A549 (cell line): Measurements from ENCODE around the gene GRIK2. TPM values are rescaled to one million over a fixed set of nuclear protein-coding genes. Genes with fewer than 3 reads are reported as not detected.

Experiments
- ATAC-seq, 2 experiments: fragments of 200-7000 bp in 1 of 2; fragments of >200 bp in 1 of 2; cut with Nextera tagmentation in 1 of 2; cut with Tn5 transposase in 1 of 2; 3 replicates each; pipeline versions ENCODE4 v1.8.0 to v1.9.1; 2018 to 2020; ENCODE audit warnings: mild to moderate bottlenecking in 1 of 2, moderate library complexity in 1 of 2
- CTCF ChIA-PET: fragments of 300-600 bp; sonication (Branson Sonifier 250); formaldehyde crosslinking; extraction: SDS; loops from one replicate; lab custom pipeline; 2021; ENCODE audit warnings: antibody characterized with exemption, inconsistent platforms; lab: Yijun Ruan, JAX
- POLR2A ChIA-PET: fragments of 350-600 bp; formaldehyde crosslinking; extraction: SDS; loops from one replicate; lab custom pipeline; 2021; ENCODE audit warnings: antibody characterized with exemption, inconsistent platforms; lab: Yijun Ruan, JAX
- DNase-seq, 2 experiments: peaks; one replicate each; pipeline versions ENCODE4 v3.0.0 to v3.0.0-alpha.2; 2011 to 2016; ENCODE audit warnings: low read depth in 1 of 2, low spot score in 1 of 2
- FAIRE-seq: peaks from 2 replicates; lab custom pipeline; 2011; peaks lifted over from hg19 to GRCh38; lab: Jason Lieb, UNC
- H3K27ac ChIP-seq, 2 experiments: fragments of >200 bp; sonication (Bioruptor Twin); formaldehyde crosslinking; 3 replicates each; pipeline ENCODE4 v1.5.1; 2016 to 2017
- H3K4me1 ChIP-seq: fragments of >200 bp; sonication (Bioruptor Twin); formaldehyde crosslinking; 3 replicates; pipeline ENCODE4 v1.6.1; 2016
- H3K4me2 ChIP-seq: fragments of >200 bp; sonication (Bioruptor Twin); formaldehyde crosslinking; 3 replicates; pipeline ENCODE4 v1.6.1; 2016
- H3K4me3 ChIP-seq: fragments of >200 bp; sonication (Bioruptor Twin); formaldehyde crosslinking; 3 replicates; pipeline ENCODE4 v1.5.1; 2016
- H3K9me3 ChIP-seq: fragments of >200 bp; sonication (Bioruptor Twin); formaldehyde crosslinking; 3 replicates; pipeline ENCODE4 v1.6.1; 2016
- ATOH8 ChIP-seq: fragments of 250-450 bp; sonication (Bioruptor Pico); IDR thresholded peaks from 2 replicates; pipeline ENCODE4 v1.5.0; 2020; ENCODE audit warnings: low read depth, mild to moderate bottlenecking, moderate library complexity
- CEBPB ChIP-seq, 2 experiments: fragments of >200 bp in 1 of 2; sonication (Bioruptor Twin) in 1 of 2; formaldehyde crosslinking in 1 of 2; IDR thresholded peaks; 2 replicates each; pipeline ENCODE4 v1.6.1; 2012 to 2016
- EHMT2 ChIP-seq: fragments of 200-600 bp; sonication (generic); IDR thresholded peaks from 2 replicates; pipeline ENCODE4 v1.6.1; 2016; ENCODE audit warnings: antibody characterized with exemption, low read depth, mild to moderate bottlenecking, moderate library complexity
- EP300 ChIP-seq, 2 experiments: fragments of >200 bp; sonication (Bioruptor Twin); formaldehyde crosslinking; IDR thresholded peaks; 2 replicates in 1 of 2; 3 replicates in 1 of 2; pipeline ENCODE4 v1.6.1; 2016 to 2017
- FOSB ChIP-seq: fragments of 250-450 bp; sonication (Bioruptor Pico); IDR thresholded peaks from 2 replicates; pipeline ENCODE4 v1.5.0; 2020; ENCODE audit warnings: mild to moderate bottlenecking, moderate library complexity
- FOXS1 ChIP-seq: fragments of 250-450 bp; sonication (Bioruptor Pico); IDR thresholded peaks from 2 replicates; pipeline ENCODE4 v1.5.0; 2020; ENCODE audit warnings: mild to moderate bottlenecking, moderate library complexity
- GATA3 ChIP-seq: IDR thresholded peaks from 2 replicates; pipeline ENCODE4 v1.6.1; 2012; ENCODE audit warnings: borderline replicate concordance
- HMGXB4 ChIP-seq: fragments of 250-450 bp; sonication (Bioruptor Pico); IDR thresholded peaks from 2 replicates; pipeline ENCODE4 v1.5.0; 2021; ENCODE audit warnings: mild to moderate bottlenecking, moderate library complexity, borderline replicate concordance
- HOXB5 ChIP-seq: fragments of 250-450 bp; sonication (Bioruptor Pico); IDR thresholded peaks from 2 replicates; pipeline ENCODE4 v1.5.0; 2020; ENCODE audit warnings: mild to moderate bottlenecking, moderate library complexity
- JUNB ChIP-seq: fragments of >200 bp; sonication (Bioruptor Twin); formaldehyde crosslinking; IDR thresholded peaks from 2 replicates; pipeline ENCODE4 v1.6.1; 2016
- MAFK ChIP-seq: fragments of 450-650 bp; IDR thresholded peaks from 2 replicates; pipeline ENCODE4 v1.6.1; 2014; ENCODE audit not compliant: partially characterized antibody
- MYC ChIP-seq: IDR thresholded peaks from 2 replicates; pipeline ENCODE4 v1.6.1; 2012; ENCODE audit warnings: mild to moderate bottlenecking, inconsistent platforms, low read length, improper control_type of control experiment, borderline replicate concordance
- NR3C1 ChIP-seq: fragments of >200 bp; sonication (Bioruptor Twin); formaldehyde crosslinking; IDR thresholded peaks from 3 replicates; pipeline ENCODE4 v1.6.1; 2017
- POLR2AphosphoS2 ChIP-seq: conservative IDR thresholded peaks from 2 replicates; pipeline ENCODE4 v1.6.1; 2012; ENCODE audit warnings: low read length, improper control_type of control experiment, inconsistent platforms
- RAD21 ChIP-seq, 2 experiments: fragments of >200 bp in 1 of 2; sonication (Bioruptor Twin) in 1 of 2; formaldehyde crosslinking in 1 of 2; IDR thresholded peaks in 1 of 2; conservative IDR thresholded peaks in 1 of 2; 2 replicates in 1 of 2; 3 replicates in 1 of 2; pipeline ENCODE4 v1.6.1; 2012 to 2018; ENCODE audit warnings: inconsistent platforms in 1 of 2
- REST ChIP-seq: fragments of 200-600 bp; sonication (generic); IDR thresholded peaks from 2 replicates; pipeline ENCODE4 v1.6.1; 2016; ENCODE audit warnings: antibody characterized with exemption, mild to moderate bottlenecking, moderate library complexity
- SMC3 ChIP-seq: fragments of >200 bp; sonication (Bioruptor Twin); formaldehyde crosslinking; IDR thresholded peaks from 3 replicates; pipeline ENCODE4 v1.6.1; 2018; ENCODE audit warnings: inconsistent platforms
- ZFP36 ChIP-seq: fragments of 450-650 bp; IDR thresholded peaks from 2 replicates; pipeline ENCODE4 v1.6.1; 2014; ENCODE audit warnings: borderline replicate concordance; ENCODE audit not compliant: partially characterized antibody
- ZSCAN20 ChIP-seq: fragments of 250-450 bp; sonication (Bioruptor Pico); IDR thresholded peaks from 2 replicates; pipeline ENCODE4 v1.8.0; 2022; ENCODE audit warnings: mild to moderate bottlenecking, moderate library complexity
- WGBS: methylation state at CpG from one replicate; pipeline ENCODE4 v1.1.6; 2017; ENCODE audit errors: missing lambda C conversion rate; 5-methylcytosine and 5-hydroxymethylcytosine counted together
- polyA plus RNA-seq, 4 experiments: library from polyadenylated mRNA; depleted of rRNA in 3 of 4; stranded (reverse); fragments of >200 nt; fragmentation: RNase III in 1 of 4; extraction: RNeasy Plus Mini Kit Qiagen cat#74134 plus additional on column Dnase treatment in 1 of 4; gene quantifications; 2 replicates in 3 of 4; 3 replicates in 1 of 4; pipeline ENCODE4 v1.2.3, GENCODE V29; 2011 to 2017
- TF ChIP-seq, protein P1 (sequence below): IDR thresholded peaks from 2 replicates; pipeline ENCODE4 v1.6.1; 2012; ENCODE audit warnings: low read depth, borderline replicate concordance
- TF ChIP-seq, protein P2 (sequence below): IDR thresholded peaks from 2 replicates; pipeline ENCODE4 v1.6.1; 2012

GRIK2 gene
- polyA plus RNA-seq, 2 of the 4 experiments (the other 2 are of a cell fraction) = 0.56 to 0.65 TPM

- DNase-seq = no peak
- FAIRE-seq = no peak
- Histone ChIP-seq H3K4me1 (no peaks in the 10 kb centered on the region), H3K9me3 (no peaks in the 10 kb centered on the region), H3K4me2 (no peak overlapping the region), H3K4me3 (no peak overlapping the region), H3K27ac (no peak overlapping the region)
- TF ChIP-seq JUNB = no peak
- TF ChIP-seq ATOH8 (CRISPR knock-in tag) = no peak
- TF ChIP-seq GATA3 = no peak
- no peak for TF ChIP-seq MYC
- no peak for TF ChIP-seq SMC3
- TF ChIP-seq FOSB (CRISPR knock-in tag) = no peak
- no peak for TF ChIP-seq HMGXB4 (CRISPR knock-in tag)
- no peak for TF ChIP-seq FOXS1
- ChIA-PET POLR2A (no interaction called here), CTCF (no interaction called here)
- ATAC-seq = no peak
- 47% methylated on average over 2 of the region's 2 CpGs for WGBS
Observed at GRCh38 chr6:101918471-101918870, 525.0 kb downstream of the GRIK2 start.

- no peaks in the 10 kb centered on the region for H3K4me1 ChIP-seq
- TF ChIP-seq CEBPB (IDR thresholded peaks at IDR 0.05) = no peak
- no peak for TF ChIP-seq JUNB
- no peak for TF ChIP-seq REST
- TF ChIP-seq EHMT2 = no peak
- no peak for TF ChIP-seq MAFK
- TF ChIP-seq, protein P1, sequence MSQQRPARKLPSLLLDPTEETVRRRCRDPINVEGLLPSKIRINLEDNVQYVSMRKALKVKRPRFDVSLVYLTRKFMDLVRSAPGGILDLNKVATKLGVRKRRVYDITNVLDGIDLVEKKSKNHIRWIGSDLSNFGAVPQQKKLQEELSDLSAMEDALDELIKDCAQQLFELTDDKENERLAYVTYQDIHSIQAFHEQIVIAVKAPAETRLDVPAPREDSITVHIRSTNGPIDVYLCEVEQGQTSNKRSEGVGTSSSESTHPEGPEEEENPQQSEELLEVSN = no peak
- TF ChIP-seq POLR2AphosphoS2 = no peak
- TF ChIP-seq ZFP36 = no peak
- no peak for TF ChIP-seq ZSCAN20 (CRISPR knock-in tag)
- TF ChIP-seq, protein P2, sequence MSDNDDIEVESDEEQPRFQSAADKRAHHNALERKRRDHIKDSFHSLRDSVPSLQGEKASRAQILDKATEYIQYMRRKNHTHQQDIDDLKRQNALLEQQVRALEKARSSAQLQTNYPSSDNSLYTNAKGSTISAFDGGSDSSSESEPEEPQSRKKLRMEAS = no peak
- no peak for TF ChIP-seq RAD21 (conservative IDR thresholded peaks at IDR 0.05 in 1 of 2, IDR thresholded peaks at IDR 0.05 in 1 of 2)
- TF ChIP-seq EP300 (IDR thresholded peaks at IDR 0.05) = no peak
- no peak for TF ChIP-seq HOXB5 (CRISPR knock-in tag)
- TF ChIP-seq NR3C1 = no peak
- no peaks in the 10 kb centered on the region for H3K9me3 ChIP-seq
- POLR2A ChIA-PET = no interaction called here
- 21% methylated on average over 1 of the region's 1 CpG for WGBS
- CTCF ChIA-PET = no interaction called here
- FAIRE-seq = no peak
- ATAC-seq = no peak
- no peak overlapping the region for H3K4me2 ChIP-seq
- no peak overlapping the region for H3K27ac ChIP-seq
- H3K4me3 ChIP-seq = no peak overlapping the region
- DNase-seq = no peak
Observed at GRCh38 chr6:101921829-101922450, 528.4 kb downstream of the GRIK2 start.
